ENCODE data around the gene SPANXN3. TPM values are rescaled to one million over a fixed set of nuclear protein-coding genes. Genes with fewer than 3 reads are reported as not detected.
"Not testable (repeated sequence)": the region's sequence is repeated elsewhere in the genome, so short reads cannot be mapped to it uniquely, and the experiment has no call there.

The SPANXN3 gene, protein sequence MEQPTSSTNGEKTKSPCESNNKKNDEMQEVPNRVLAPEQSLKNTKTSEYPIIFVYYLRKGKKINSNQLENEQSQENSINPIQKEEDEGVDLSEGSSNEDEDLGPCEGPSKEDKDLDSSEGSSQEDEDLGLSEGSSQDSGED
- total RNA-seq (2014; rRNA removed) (not detected in 2 replicates), Bru-seq, nascent RNA (not detected), BruChase-seq, experiment 1, labeled RNA remaining after a 6-hour chase (percentile 8 among the genes with signal in this experiment), BruChase-seq, experiment 2, labeled RNA remaining after a 2-hour chase (percentile 7 among the genes with signal in this experiment)
- long read RNA-seq = 0 reads

DNA sequence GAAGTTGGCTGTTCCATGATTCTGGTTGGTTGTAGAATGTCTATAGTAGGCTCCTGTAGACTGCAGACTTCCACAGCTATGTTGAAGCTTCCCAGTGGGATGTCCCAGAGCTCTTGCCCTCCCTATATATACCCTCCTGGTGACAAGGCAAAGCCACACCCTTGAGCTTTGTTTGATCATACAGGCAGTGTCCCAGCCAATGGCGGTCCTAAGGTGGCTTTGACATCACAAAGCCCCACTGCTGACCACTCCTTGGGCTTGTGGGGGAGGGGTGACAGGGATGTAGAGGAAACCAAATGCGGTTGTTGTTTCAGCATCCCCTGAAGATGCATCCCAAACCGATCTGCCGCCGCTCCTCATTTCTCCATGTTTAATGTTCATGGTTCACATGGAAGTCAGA lies at the start of gene SPANXN3:
Gene SPANXN3, minus strand, starts transcription at position 101 of the 400 bp plus-strand sequence. Its CDS starts 84 bp downstream, at position 17.
- H3K27ac ChIP-seq (ENCODE audit: low read length); H4K20me1 ChIP-seq (ENCODE audit: low read length); POLR2A ChIA-PET (ENCODE audit: unreplicated experiment); DNase-seq; intact Hi-C loops (cut with micrococcal nuclease); H2AFZ ChIP-seq (ENCODE audit: low read length); H3K27me3 ChIP-seq (ENCODE audit: low read length); H3K4me3 ChIP-seq (ENCODE audit: low read length); H3K79me2 ChIP-seq (ENCODE audit: low read length); H3F3A ChIP-seq (ENCODE audit: low read length, unreplicated experiment); BruUV-seq (replicated peaks); H3K4me1 ChIP-seq (ENCODE audit: insufficient read depth, low read length); CTCF ChIA-PET; H3K9ac ChIP-seq (ENCODE audit: low read length); H3K4me2 ChIP-seq (ENCODE audit: low read length); H3K36me3 ChIP-seq (ENCODE audit: low read depth, low read length); ATAC-seq; H3K9me3 ChIP-seq (ENCODE audit: low read length); H3K9me2 ChIP-seq (replicated peaks; ENCODE audit: low read length): not testable (repeated sequence)

DNA sequence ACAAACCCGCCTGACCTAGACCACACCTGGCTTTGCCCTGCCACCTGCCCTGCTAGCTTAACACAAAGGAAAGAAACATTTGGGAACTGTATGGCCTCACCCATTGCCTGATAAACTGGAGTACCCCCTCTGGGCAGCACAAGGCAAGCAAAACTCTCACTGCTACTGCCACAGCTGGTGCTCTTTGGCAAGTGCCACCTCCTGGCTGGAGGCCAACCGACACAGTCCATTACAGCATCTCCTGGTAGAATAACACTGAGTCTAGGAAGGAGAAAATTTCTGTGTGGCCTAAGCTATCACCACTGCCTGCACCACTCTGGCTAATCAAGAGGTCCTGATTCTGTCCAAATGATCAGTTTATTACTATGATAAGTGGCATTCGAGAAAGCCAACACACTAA lies 18.9 kb upstream of the SPANXN3 start:
- Histone ChIP-seq H3K9me2 (replicated peaks; ENCODE audit: low read length) (0 out of 2 replicates have a peak, but pooled peaks cover 2% of the 10 kb centered on the region), H3K9me3 (ENCODE audit: low read length) (no peaks in the 10 kb centered on the region), H3K36me3 (ENCODE audit: low read depth, low read length) (no peaks in the 10 kb centered on the region), H3K4me2 (ENCODE audit: low read length) (no peak overlapping the region), H3K27ac (ENCODE audit: low read length) (no peak overlapping the region), H3K4me3 (ENCODE audit: low read length) (no peak overlapping the region), H3K79me2 (ENCODE audit: low read length) (no peaks in the 10 kb centered on the region), H2AFZ (ENCODE audit: low read length) (no peak overlapping the region), H4K20me1 (ENCODE audit: low read length) (no peaks in the 10 kb centered on the region), H3K9ac (ENCODE audit: low read length) (no peak overlapping the region), H3K4me1 (ENCODE audit: insufficient read depth, low read length) (no peaks in the 10 kb centered on the region), H3K27me3 (ENCODE audit: low read length) (no peaks in the 10 kb centered on the region), H3F3A (ENCODE audit: low read length, unreplicated experiment) (no peaks in the 10 kb centered on the region)
- intact Hi-C loops (cut with micrococcal nuclease) = no loop called here
- no TSS peak for BruUV-seq (replicated peaks)
- TF ChIP-seq EZH2 (IDR thresholded peaks at IDR 0.05; ENCODE audit: low read length, unreplicated experiment) (no peak), EZH2phosphoT487 (IDR thresholded peaks at IDR 0.05; ENCODE audit: borderline replicate concordance, low read length) (no peak)
- TF ChIP-seq, protein P1, sequence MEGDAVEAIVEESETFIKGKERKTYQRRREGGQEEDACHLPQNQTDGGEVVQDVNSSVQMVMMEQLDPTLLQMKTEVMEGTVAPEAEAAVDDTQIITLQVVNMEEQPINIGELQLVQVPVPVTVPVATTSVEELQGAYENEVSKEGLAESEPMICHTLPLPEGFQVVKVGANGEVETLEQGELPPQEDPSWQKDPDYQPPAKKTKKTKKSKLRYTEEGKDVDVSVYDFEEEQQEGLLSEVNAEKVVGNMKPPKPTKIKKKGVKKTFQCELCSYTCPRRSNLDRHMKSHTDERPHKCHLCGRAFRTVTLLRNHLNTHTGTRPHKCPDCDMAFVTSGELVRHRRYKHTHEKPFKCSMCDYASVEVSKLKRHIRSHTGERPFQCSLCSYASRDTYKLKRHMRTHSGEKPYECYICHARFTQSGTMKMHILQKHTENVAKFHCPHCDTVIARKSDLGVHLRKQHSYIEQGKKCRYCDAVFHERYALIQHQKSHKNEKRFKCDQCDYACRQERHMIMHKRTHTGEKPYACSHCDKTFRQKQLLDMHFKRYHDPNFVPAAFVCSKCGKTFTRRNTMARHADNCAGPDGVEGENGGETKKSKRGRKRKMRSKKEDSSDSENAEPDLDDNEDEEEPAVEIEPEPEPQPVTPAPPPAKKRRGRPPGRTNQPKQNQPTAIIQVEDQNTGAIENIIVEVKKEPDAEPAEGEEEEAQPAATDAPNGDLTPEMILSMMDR (conservative IDR thresholded peaks at IDR 0.05; ENCODE audit: low read depth, low read length) = no peak
- ChIA-PET POLR2A (ENCODE audit: unreplicated experiment) (no interaction called here), CTCF (no interaction called here)
- ATAC-seq (no peak), DNase-seq (peak; percentile 1)

DNA sequence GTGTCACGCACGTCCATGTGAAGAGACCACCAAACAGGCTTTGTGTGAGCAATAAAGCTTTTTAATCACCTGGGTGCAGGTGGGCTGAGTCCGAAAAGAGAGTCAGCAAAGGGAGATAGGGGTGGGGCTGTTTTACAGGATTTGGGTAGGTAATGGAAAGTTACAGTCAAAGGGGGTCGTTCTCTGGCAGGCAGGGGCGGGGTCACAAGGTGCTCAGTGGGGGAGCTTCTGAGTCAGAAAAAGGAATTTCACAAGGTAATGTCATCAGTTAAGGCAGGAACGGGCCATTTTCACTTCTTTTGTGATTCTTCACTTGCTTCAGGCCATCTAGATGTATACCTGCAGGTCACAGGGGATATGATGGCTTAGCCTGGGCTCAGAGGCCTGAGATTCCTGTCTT lies 15.1 kb downstream of the SPANXN3 start:
- intact Hi-C loops (cut with micrococcal nuclease); H3K4me1 ChIP-seq (ENCODE audit: insufficient read depth, low read length); BruUV-seq (replicated peaks); ATAC-seq; H3K36me3 ChIP-seq (ENCODE audit: low read depth, low read length); H3K9me3 ChIP-seq (ENCODE audit: low read length); H2AFZ ChIP-seq (ENCODE audit: low read length); H3K4me3 ChIP-seq (ENCODE audit: low read length); CTCF ChIA-PET; H3K9me2 ChIP-seq (replicated peaks; ENCODE audit: low read length); DNase-seq; H3K27me3 ChIP-seq (ENCODE audit: low read length); H3K4me2 ChIP-seq (ENCODE audit: low read length); POLR2A ChIA-PET (ENCODE audit: unreplicated experiment); H3K79me2 ChIP-seq (ENCODE audit: low read length); H3K9ac ChIP-seq (ENCODE audit: low read length); H4K20me1 ChIP-seq (ENCODE audit: low read length); H3F3A ChIP-seq (ENCODE audit: low read length, unreplicated experiment); H3K27ac ChIP-seq (ENCODE audit: low read length): not testable (repeated sequence)

DNA sequence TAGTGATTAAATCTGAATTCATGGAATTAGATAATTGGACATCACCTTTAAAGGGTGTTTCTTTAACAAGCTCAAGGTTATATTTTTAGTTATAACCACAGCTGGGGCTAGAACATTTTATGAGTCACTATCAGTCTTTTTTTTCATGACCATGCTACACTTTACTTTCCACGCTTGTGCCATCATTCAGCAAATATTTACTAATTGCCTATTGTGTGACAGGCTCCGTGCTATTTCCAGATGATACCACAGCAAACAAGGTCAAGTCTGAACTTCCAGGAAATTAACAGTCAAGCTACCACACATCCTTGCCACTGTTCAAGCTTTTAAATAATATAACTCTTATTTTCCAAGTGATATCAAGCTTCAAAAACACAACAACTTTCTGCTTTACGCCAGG lies 16.5 kb downstream of the SPANXN3 start:
- Histone ChIP-seq H3F3A (ENCODE audit: low read length, unreplicated experiment) (no peaks in the 10 kb centered on the region), H4K20me1 (ENCODE audit: low read length) (no peaks in the 10 kb centered on the region), H3K9me2 (replicated peaks; ENCODE audit: low read length) (no peaks in the 10 kb centered on the region), H3K4me1 (ENCODE audit: insufficient read depth, low read length) (no peaks in the 10 kb centered on the region), H2AFZ (ENCODE audit: low read length) (no peak overlapping the region), H3K27me3 (ENCODE audit: low read length) (no peaks in the 10 kb centered on the region), H3K9me3 (ENCODE audit: low read length) (no peaks in the 10 kb centered on the region), H3K4me3 (ENCODE audit: low read length) (no peak overlapping the region), H3K27ac (ENCODE audit: low read length) (no peak overlapping the region), H3K9ac (ENCODE audit: low read length) (no peak overlapping the region), H3K79me2 (ENCODE audit: low read length) (no peaks in the 10 kb centered on the region), H3K36me3 (ENCODE audit: low read depth, low read length) (no peaks in the 10 kb centered on the region), H3K4me2 (ENCODE audit: low read length) (no peak overlapping the region)
- ChIA-PET CTCF (no interaction called here), POLR2A (ENCODE audit: unreplicated experiment) (no interaction called here)
- DNase-seq (peak; percentile 39), ATAC-seq (no peak)
- BruUV-seq (replicated peaks) = no TSS peak
- intact Hi-C loops (cut with micrococcal nuclease) = no loop called here
- no peak for TF ChIP-seq EZH2phosphoT487 (IDR thresholded peaks at IDR 0.05; ENCODE audit: borderline replicate concordance, low read length)
- no peak for TF ChIP-seq EZH2 (IDR thresholded peaks at IDR 0.05; ENCODE audit: low read length, unreplicated experiment)
- TF ChIP-seq, protein P1 (conservative IDR thresholded peaks at IDR 0.05; ENCODE audit: low read depth, low read length) = no peak
